ENCODE data around the gene FBXL17. TPM values are rescaled to one million over a fixed set of nuclear protein-coding genes. Genes with fewer than 3 reads are reported as not detected.

The FBXL17 gene
- total and polyA plus RNA-seq, 9 of the 15 experiments (the other 6 are each of a cell fraction or from before 2014, with no cell fraction given): 0.32 to 5.4 (median 1.8) TPM

DNA sequence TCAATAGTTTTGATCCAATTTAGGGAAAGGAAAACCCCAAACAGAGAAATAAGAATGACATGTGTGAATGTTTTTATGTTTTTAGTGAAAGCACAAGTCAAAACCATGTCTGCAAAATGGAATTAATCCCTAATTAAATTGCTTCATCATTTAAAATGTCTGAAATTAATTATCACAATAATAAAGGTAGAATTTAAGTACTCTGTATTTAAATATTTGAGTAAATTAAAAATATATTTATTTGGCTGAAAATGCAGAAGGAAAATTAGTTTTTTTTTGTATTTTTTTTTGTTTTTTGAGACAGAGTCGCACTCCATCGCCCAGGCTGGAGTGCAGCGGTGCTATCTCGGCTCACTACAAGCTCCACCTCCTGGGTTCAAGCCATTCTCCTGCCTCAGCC lies 380.7 kb downstream of the FBXL17 start (continued):
- TF ChIP-seq KAT2B (IDR thresholded peaks at IDR 0.05; ENCODE audit: low read depth, low read length): no peak
- TF ChIP-seq, protein P1, sequence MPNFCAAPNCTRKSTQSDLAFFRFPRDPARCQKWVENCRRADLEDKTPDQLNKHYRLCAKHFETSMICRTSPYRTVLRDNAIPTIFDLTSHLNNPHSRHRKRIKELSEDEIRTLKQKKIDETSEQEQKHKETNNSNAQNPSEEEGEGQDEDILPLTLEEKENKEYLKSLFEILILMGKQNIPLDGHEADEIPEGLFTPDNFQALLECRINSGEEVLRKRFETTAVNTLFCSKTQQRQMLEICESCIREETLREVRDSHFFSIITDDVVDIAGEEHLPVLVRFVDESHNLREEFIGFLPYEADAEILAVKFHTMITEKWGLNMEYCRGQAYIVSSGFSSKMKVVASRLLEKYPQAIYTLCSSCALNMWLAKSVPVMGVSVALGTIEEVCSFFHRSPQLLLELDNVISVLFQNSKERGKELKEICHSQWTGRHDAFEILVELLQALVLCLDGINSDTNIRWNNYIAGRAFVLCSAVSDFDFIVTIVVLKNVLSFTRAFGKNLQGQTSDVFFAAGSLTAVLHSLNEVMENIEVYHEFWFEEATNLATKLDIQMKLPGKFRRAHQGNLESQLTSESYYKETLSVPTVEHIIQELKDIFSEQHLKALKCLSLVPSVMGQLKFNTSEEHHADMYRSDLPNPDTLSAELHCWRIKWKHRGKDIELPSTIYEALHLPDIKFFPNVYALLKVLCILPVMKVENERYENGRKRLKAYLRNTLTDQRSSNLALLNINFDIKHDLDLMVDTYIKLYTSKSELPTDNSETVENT (CRISPR knock-in tag; IDR thresholded peaks at IDR 0.05): no peak
- TF ChIP-seq, protein P2, sequence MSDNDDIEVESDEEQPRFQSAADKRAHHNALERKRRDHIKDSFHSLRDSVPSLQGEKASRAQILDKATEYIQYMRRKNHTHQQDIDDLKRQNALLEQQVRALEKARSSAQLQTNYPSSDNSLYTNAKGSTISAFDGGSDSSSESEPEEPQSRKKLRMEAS (CRISPR knock-in tag; IDR thresholded peaks at IDR 0.05): no peak
- TF ChIP-seq, protein P3, sequence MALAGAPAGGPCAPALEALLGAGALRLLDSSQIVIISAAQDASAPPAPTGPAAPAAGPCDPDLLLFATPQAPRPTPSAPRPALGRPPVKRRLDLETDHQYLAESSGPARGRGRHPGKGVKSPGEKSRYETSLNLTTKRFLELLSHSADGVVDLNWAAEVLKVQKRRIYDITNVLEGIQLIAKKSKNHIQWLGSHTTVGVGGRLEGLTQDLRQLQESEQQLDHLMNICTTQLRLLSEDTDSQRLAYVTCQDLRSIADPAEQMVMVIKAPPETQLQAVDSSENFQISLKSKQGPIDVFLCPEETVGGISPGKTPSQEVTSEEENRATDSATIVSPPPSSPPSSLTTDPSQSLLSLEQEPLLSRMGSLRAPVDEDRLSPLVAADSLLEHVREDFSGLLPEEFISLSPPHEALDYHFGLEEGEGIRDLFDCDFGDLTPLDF (CRISPR knock-in tag; IDR thresholded peaks at IDR 0.05): no peak
- no peak for TF ChIP-seq BRD9 (IDR thresholded peaks at IDR 0.05; ENCODE audit: low read depth, partially characterized antibody)
- TF ChIP-seq, protein P4, sequence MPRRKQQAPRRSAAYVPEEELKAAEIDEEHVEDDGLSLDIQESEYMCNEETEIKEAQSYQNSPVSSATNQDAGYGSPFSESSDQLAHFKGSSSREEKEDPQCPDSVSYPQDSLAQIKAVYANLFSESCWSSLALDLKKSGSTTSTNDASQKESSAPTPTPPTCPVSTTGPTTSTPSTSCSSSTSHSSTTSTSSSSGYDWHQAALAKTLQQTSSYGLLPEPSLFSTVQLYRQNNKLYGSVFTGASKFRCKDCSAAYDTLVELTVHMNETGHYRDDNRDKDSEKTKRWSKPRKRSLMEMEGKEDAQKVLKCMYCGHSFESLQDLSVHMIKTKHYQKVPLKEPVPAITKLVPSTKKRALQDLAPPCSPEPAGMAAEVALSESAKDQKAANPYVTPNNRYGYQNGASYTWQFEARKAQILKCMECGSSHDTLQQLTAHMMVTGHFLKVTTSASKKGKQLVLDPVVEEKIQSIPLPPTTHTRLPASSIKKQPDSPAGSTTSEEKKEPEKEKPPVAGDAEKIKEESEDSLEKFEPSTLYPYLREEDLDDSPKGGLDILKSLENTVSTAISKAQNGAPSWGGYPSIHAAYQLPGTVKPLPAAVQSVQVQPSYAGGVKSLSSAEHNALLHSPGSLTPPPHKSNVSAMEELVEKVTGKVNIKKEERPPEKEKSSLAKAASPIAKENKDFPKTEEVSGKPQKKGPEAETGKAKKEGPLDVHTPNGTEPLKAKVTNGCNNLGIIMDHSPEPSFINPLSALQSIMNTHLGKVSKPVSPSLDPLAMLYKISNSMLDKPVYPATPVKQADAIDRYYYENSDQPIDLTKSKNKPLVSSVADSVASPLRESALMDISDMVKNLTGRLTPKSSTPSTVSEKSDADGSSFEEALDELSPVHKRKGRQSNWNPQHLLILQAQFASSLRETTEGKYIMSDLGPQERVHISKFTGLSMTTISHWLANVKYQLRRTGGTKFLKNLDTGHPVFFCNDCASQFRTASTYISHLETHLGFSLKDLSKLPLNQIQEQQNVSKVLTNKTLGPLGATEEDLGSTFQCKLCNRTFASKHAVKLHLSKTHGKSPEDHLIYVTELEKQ (CRISPR knock-in tag; IDR thresholded peaks at IDR 0.05): no peak
- no peak for TF ChIP-seq SETDB1 (IDR thresholded peaks at IDR 0.05; ENCODE audit: low read length)

All from K562 (cell line).